ENCODE measurements around the gene S100A16.

Gene S100A16

GRCh38 chr1:153638261-153638660 is 25.3 kb upstream of the S100A16 start:
- in situ Hi-C loops (cut with HindIII; ENCODE audit: low sequenced_read_pairs) = no loop called here

GRCh38 chr1:153636312-153636711 is 23.4 kb upstream of the S100A16 start:
- in situ Hi-C loops (cut with HindIII; ENCODE audit: low sequenced_read_pairs) = no loop called here

GRCh38 chr1:153635872-153636271 is 22.9 kb upstream of the S100A16 start:
- in situ Hi-C loops (cut with HindIII; ENCODE audit: low sequenced_read_pairs) = no loop called here

- in situ Hi-C loops (cut with HindIII; ENCODE audit: low sequenced_read_pairs) = no loop called here
These were observed 21.1 kb upstream of the S100A16 start, which contains the start of gene CHTOP for GRCh38 chr1:153633754-153634665. TSS of gene CHTOP (plus strand) at chr1:153634066. CDS start at chr1:153636589, 2,523 bp downstream.

- in situ Hi-C loops (cut with HindIII; ENCODE audit: low sequenced_read_pairs) = no loop called here
These were observed 20.3 kb upstream of the S100A16 start for GRCh38 chr1:153633161-153633753.

GRCh38 chr1:153631047-153632022 is 18.4 kb upstream of the S100A16 start:
- in situ Hi-C loops (cut with HindIII; ENCODE audit: low sequenced_read_pairs) = no loop called here

- in situ Hi-C loops (cut with HindIII; ENCODE audit: low sequenced_read_pairs) = no loop called here
These were observed 17.4 kb upstream of the S100A16 start for GRCh38 chr1:153630384-153630783.

GRCh38 chr1:153629971-153630370 is 17.0 kb upstream of the S100A16 start:
- in situ Hi-C loops (cut with HindIII; ENCODE audit: low sequenced_read_pairs) = no loop called here

GRCh38 chr1:153629343-153629665 is 16.4 kb upstream of the S100A16 start:
- in situ Hi-C loops (cut with HindIII; ENCODE audit: low sequenced_read_pairs) = no loop called here

GRCh38 chr1:153628638-153629342 is 15.9 kb upstream of the S100A16 start:
- in situ Hi-C loops (cut with HindIII; ENCODE audit: low sequenced_read_pairs) = no loop called here

GRCh38 chr1:153627715-153628626 is 15.0 kb upstream of the S100A16 start, which contains the start of gene S100A1:
TSS of gene S100A1 (plus strand) at chr1:153628434. CDS start at chr1:153630522, 2,088 bp downstream.
- in situ Hi-C loops (cut with HindIII; ENCODE audit: low sequenced_read_pairs) = no loop called here

- in situ Hi-C loops (cut with HindIII; ENCODE audit: low sequenced_read_pairs) = no loop called here
These were observed 14.2 kb upstream of the S100A16 start, which contains the start of gene S100A13 for GRCh38 chr1:153626904-153627714. TSS of gene S100A13 (minus strand) at chr1:153627505. CDS start at chr1:153626472, 1,033 bp downstream.

- in situ Hi-C loops (cut with HindIII; ENCODE audit: low sequenced_read_pairs) = no loop called here
These were observed 13.6 kb upstream of the S100A16 start for GRCh38 chr1:153626477-153626903.

- in situ Hi-C loops (cut with HindIII; ENCODE audit: low sequenced_read_pairs) = no loop called here
These were observed 12.2 kb upstream of the S100A16 start for GRCh38 chr1:153624965-153625611.

GRCh38 chr1:153623101-153623500 is 10.2 kb upstream of the S100A16 start:
- in situ Hi-C loops (cut with HindIII; ENCODE audit: low sequenced_read_pairs) = no loop called here

GRCh38 chr1:153619171-153619570 is 6.2 kb upstream of the S100A16 start:
- in situ Hi-C loops (cut with HindIII; ENCODE audit: low sequenced_read_pairs) = no loop called here

GRCh38 chr1:153617663-153618062 is 4.7 kb upstream of the S100A16 start:
- in situ Hi-C loops (cut with HindIII; ENCODE audit: low sequenced_read_pairs) = no loop called here

GRCh38 chr1:153616917-153617311 is 4.0 kb upstream of the S100A16 start:
- in situ Hi-C loops (cut with HindIII; ENCODE audit: low sequenced_read_pairs) = no loop called here
